Astrocyte (in vitro differentiated cells and primary cell): ENCODE data around the gene SYNRG. TPM values are rescaled to one million over a fixed set of nuclear protein-coding genes. Genes with fewer than 3 reads are reported as not detected.

ENCODE experiments used
- DNase-seq: peaks from one replicate; pipeline ENCODE4 v3.0.0-alpha.2; 2010; ENCODE audit warnings: low read depth
- FAIRE-seq: peaks from 2 replicates; lab custom pipeline; 2011; peaks lifted over from hg19 to GRCh38; lab: Jason Lieb, UNC
- H2AFZ ChIP-seq: 2 replicates; pipeline ENCODE4 v1.6.0; 2012; ENCODE audit warnings: low read depth, low read length, inconsistent platforms
- H3K27ac ChIP-seq: 2 replicates; pipeline ENCODE4 v1.5.1; 2011; ENCODE audit warnings: low read depth, low read length, inconsistent platforms
- H3K27me3 ChIP-seq: 2 replicates; pipeline ENCODE4 v1.6.0; 2011; ENCODE audit warnings: low read length, inconsistent platforms; ENCODE audit not compliant: insufficient read depth
- H3K36me3 ChIP-seq: 2 replicates; pipeline ENCODE4 v1.5.1; 2011; ENCODE audit warnings: low read length, inconsistent platforms; ENCODE audit not compliant: insufficient read depth
- H3K4me1 ChIP-seq: 2 replicates; pipeline ENCODE4 v1.5.1; 2011; ENCODE audit warnings: low read length, inconsistent platforms; ENCODE audit not compliant: insufficient read depth
- H3K4me2 ChIP-seq: 2 replicates; pipeline ENCODE4 v1.6.0; 2012; ENCODE audit warnings: low read length, inconsistent platforms
- H3K4me3 ChIP-seq: 2 replicates; pipeline ENCODE4 v1.5.1; 2011; ENCODE audit warnings: low read depth, mild to moderate bottlenecking, low read length, inconsistent platforms; ENCODE audit not compliant: insufficient read depth
- H3K79me2 ChIP-seq: 2 replicates; pipeline ENCODE4 v1.6.0; 2012; ENCODE audit warnings: mild to moderate bottlenecking, low read length, inconsistent platforms; ENCODE audit not compliant: insufficient read depth
- H3K9ac ChIP-seq: 2 replicates; pipeline ENCODE4 v1.6.0; 2012; ENCODE audit warnings: mild to moderate bottlenecking, low read length, inconsistent platforms
- H3K9me3 ChIP-seq: 2 replicates; pipeline ENCODE4 v1.5.1; 2012; ENCODE audit warnings: low read depth, mild to moderate bottlenecking, low read length, inconsistent platforms; ENCODE audit not compliant: insufficient read depth
- H4K20me1 ChIP-seq: 2 replicates; pipeline ENCODE4 v1.6.0; 2012; ENCODE audit warnings: low read length, inconsistent platforms; ENCODE audit not compliant: insufficient read depth
- H3K27ac Mint-ChIP-seq: one replicate; pipeline ENCODE4 v1.8.0; 2021; ENCODE audit warnings: mild to moderate bottlenecking, mixed read lengths; ENCODE audit not compliant: unreplicated experiment
- H3K27me3 Mint-ChIP-seq: one replicate; pipeline ENCODE4 v1.8.0; 2021; ENCODE audit warnings: low read depth, mixed read lengths; ENCODE audit not compliant: unreplicated experiment
- H3K36me3 Mint-ChIP-seq: one replicate; pipeline ENCODE4 v1.8.0; 2021; ENCODE audit warnings: low read depth, mixed read lengths; ENCODE audit not compliant: unreplicated experiment
- H3K4me1 Mint-ChIP-seq: one replicate; pipeline ENCODE4 v1.8.0; 2021; ENCODE audit warnings: low read depth, mixed read lengths; ENCODE audit not compliant: unreplicated experiment
- H3K4me3 Mint-ChIP-seq: one replicate; pipeline ENCODE4 v1.8.0; 2021; ENCODE audit warnings: mild to moderate bottlenecking, moderate library complexity, mixed read lengths; ENCODE audit not compliant: unreplicated experiment
- H3K9me3 Mint-ChIP-seq: one replicate; pipeline ENCODE4 v1.8.0; 2021; ENCODE audit warnings: mild to moderate bottlenecking, mixed read lengths; ENCODE audit not compliant: unreplicated experiment
- EZH2 ChIP-seq: IDR thresholded peaks from 2 replicates; pipeline ENCODE4 v1.6.1; 2012; ENCODE audit warnings: mild to moderate bottlenecking, low read length, inconsistent platforms; ENCODE audit not compliant: insufficient read depth
- total RNA-seq: library from RNA; stranded (reverse); gene quantifications from 2 replicates; pipeline ENCODE4 v1.2.1, GENCODE V29; 2021
- TF ChIP-seq, protein P1 (sequence below): IDR thresholded peaks from 2 replicates; pipeline ENCODE4 v1.5.1; 2011; ENCODE audit warnings: low read depth, mild to moderate bottlenecking, inconsistent platforms, low read length, moderate library complexity; ENCODE audit not compliant: insufficient read depth

SYNRG gene
- total RNA-seq, 1 donor from 2014 or later = 31.3 TPM

DNA sequence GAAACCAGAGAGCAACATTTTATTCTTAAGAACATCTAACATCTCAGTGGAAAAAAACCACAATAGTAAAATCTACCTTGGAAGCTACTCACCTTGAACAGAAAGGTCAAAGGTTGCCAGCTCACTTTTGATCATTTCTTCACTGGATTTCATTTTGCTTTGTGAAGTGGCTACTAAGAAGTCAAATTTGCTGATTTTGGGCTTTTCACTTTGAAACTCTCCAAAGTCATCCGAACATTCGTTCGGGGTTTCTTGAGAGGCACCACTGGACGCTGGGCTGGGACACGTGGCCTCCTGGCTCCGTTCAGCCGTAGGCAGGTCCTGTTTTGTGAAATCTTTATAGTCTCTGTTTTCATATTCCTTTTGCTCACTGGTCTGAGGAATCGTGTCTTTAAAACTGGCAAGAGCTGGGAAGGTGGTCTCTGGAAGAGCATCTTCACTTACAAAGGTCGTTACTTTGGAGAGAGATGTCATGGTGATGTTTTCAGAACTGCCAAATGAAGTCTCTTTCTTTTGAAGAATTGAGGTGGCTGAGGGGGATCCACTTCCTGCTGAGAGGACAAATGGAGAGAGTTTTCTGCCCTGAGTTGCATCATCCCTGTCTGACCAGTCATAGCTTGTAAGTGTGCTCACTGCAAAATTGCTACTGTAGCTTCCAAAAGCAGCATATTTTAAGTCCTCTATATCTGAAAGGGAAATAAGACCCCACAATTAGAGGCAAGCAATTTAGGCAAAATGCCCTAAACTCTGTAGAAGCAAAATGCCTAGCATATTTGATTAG lies 67.1 kb downstream of the SYNRG start:
- no peak for FAIRE-seq

DNA sequence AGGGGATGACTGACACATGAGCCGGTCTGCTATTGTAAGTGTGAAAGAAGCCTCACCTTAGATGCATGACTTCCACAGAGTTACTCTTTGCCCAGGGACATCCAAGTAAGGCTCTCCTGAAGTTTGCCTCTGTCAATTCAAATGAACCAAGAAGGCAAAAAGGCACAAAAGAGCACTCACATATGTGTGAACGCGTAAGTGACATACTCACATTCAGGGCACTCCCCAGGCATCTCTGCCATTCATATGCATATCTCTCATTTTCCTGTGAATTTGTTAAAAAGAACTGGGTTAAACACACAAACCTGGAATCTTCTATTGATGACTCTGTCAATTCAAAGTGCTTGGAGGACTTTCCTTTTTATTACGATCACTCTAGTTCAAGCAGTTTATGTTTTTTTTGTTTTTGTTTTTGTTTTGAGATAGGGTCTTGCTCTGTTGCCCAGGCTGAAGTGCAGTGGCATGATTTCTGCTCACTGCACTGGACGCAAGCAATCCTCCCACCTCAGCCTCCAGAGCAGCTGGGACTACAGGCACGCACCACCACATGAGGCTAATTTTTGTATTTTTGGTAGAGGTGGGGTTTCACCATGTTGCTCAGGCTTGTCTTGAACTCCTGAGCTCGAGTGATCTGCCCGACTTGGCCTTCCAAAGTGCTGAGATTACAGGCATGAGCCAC lies 70.1 kb downstream of the SYNRG start:
- TF ChIP-seq EZH2 = no peak
- TF ChIP-seq, protein P1, sequence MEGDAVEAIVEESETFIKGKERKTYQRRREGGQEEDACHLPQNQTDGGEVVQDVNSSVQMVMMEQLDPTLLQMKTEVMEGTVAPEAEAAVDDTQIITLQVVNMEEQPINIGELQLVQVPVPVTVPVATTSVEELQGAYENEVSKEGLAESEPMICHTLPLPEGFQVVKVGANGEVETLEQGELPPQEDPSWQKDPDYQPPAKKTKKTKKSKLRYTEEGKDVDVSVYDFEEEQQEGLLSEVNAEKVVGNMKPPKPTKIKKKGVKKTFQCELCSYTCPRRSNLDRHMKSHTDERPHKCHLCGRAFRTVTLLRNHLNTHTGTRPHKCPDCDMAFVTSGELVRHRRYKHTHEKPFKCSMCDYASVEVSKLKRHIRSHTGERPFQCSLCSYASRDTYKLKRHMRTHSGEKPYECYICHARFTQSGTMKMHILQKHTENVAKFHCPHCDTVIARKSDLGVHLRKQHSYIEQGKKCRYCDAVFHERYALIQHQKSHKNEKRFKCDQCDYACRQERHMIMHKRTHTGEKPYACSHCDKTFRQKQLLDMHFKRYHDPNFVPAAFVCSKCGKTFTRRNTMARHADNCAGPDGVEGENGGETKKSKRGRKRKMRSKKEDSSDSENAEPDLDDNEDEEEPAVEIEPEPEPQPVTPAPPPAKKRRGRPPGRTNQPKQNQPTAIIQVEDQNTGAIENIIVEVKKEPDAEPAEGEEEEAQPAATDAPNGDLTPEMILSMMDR = no peak
- FAIRE-seq (no peak), DNase-seq (no peak)
- peaks cover 14% of the 10 kb centered on the region for H3K4me1 Mint-ChIP-seq
- Histone ChIP-seq H3K4me1 (peaks cover 3% of the 10 kb centered on the region), H3K9me3 (no peaks in the 10 kb centered on the region), H3K4me3 (no peak overlapping the region), H3K4me2 (no peak overlapping the region), H3K27ac (no peak overlapping the region), H4K20me1 (peaks cover 8% of the 10 kb centered on the region), H2AFZ (no peak overlapping the region), H3K79me2 (peaks cover 8% of the 10 kb centered on the region), H3K27me3 (no peaks in the 10 kb centered on the region), H3K36me3 (peaks cover 58% of the 10 kb centered on the region), H3K9ac (no peak overlapping the region)
- H3K36me3 Mint-ChIP-seq = peaks cover 33% of the 10 kb centered on the region
- no peaks in the 10 kb centered on the region for H3K27me3 Mint-ChIP-seq
- no peak overlapping the region for H3K27ac Mint-ChIP-seq
- no peak overlapping the region for H3K4me3 Mint-ChIP-seq
- H3K9me3 Mint-ChIP-seq = no peaks in the 10 kb centered on the region

More for the DNA sequence above, 67.1 kb downstream of the SYNRG start:
- Histone ChIP-seq H3K4me3 (no peak overlapping the region), H3K4me2 (no peak overlapping the region), H3K4me1 (peaks cover 3% of the 10 kb centered on the region), H3K9ac (no peak overlapping the region), H3K27ac (no peak overlapping the region), H3K27me3 (no peaks in the 10 kb centered on the region), H3K79me2 (peaks cover 23% of the 10 kb centered on the region), H2AFZ (no peak overlapping the region), H3K36me3 (peaks cover 35% of the 10 kb centered on the region), H4K20me1 (peaks cover 18% of the 10 kb centered on the region), H3K9me3 (no peaks in the 10 kb centered on the region)
- Mint-ChIP-seq H3K4me1 (peaks cover 14% of the 10 kb centered on the region), H3K9me3 (no peaks in the 10 kb centered on the region), H3K4me3 (peak overlapping the region; percentile 28), H3K36me3 (peaks cover 24% of the 10 kb centered on the region), H3K27ac (peak overlapping the region; percentile 99), H3K27me3 (no peaks in the 10 kb centered on the region)
- TF ChIP-seq, protein P1 = no peak
- TF ChIP-seq EZH2 = no peak
- peak; percentile 40 for DNase-seq

DNA sequence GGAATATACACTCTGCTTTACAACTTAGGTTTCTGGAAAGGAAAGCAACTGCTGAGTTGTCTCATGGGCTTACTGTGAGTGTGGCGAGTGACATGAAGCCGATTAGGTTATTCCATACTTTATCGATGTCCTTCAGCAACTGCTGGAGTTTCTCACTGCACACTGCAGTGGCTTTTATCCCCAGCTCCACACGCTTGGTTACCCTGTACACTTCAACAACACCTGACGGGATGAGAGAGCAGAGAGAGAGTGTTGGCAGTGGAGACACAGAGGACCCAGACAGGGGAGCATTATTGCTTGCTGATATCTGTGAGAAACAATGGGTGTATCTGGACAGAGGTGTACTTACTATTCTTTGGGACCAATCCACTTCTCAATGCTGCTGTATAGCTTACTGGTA lies 73.3 kb downstream of the SYNRG start:
- Mint-ChIP-seq H3K27me3 (no peaks in the 10 kb centered on the region), H3K36me3 (peaks cover 32% of the 10 kb centered on the region)

More for the DNA sequence above, 73.3 kb downstream of the SYNRG start:
- TF ChIP-seq EZH2 = no peak
- TF ChIP-seq, protein P1 = no peak
- Histone ChIP-seq H3K79me2 (no peaks in the 10 kb centered on the region), H2AFZ (no peak overlapping the region), H3K27me3 (no peaks in the 10 kb centered on the region), H3K4me1 (no peaks in the 10 kb centered on the region), H3K9me3 (no peaks in the 10 kb centered on the region), H4K20me1 (no peaks in the 10 kb centered on the region), H3K4me3 (no peak overlapping the region), H3K4me2 (no peak overlapping the region), H3K9ac (no peak overlapping the region), H3K36me3 (peaks cover 53% of the 10 kb centered on the region), H3K27ac (no peak overlapping the region)
- Mint-ChIP-seq H3K4me1 (peaks cover 2% of the 10 kb centered on the region), H3K9me3 (no peaks in the 10 kb centered on the region), H3K4me3 (no peak overlapping the region), H3K27ac (no peak overlapping the region)
- FAIRE-seq (no peak), DNase-seq (no peak)
